IMR-90 (cell line): ENCODE data around the gene MPG. TPM values are rescaled to one million over a fixed set of nuclear protein-coding genes. Genes with fewer than 3 reads are reported as not detected.

Source experiments
- ATAC-seq: fragments of 200-7000 bp; cut with Tn5 transposase; 2 replicates; pipeline ENCODE4 v1.9.1; 2020; ENCODE audit warnings: low read depth, mild to moderate bottlenecking, moderate library complexity
- BruUV-seq: library from RNA; stranded (reverse); fragments of 400-500 nt; replicated peaks from 2 replicates; lab custom pipeline; 2021; lab: Mats Ljungman, UMichigan
- CTCF ChIA-PET: fragments of 300-600 bp; formaldehyde crosslinking; extraction: SDS; loops from one replicate; lab custom pipeline; 2021; ENCODE audit warnings: antibody characterized with exemption; lab: Yijun Ruan, JAX
- POLR2A ChIA-PET: fragments of 300-600 bp; sonication (Branson Sonifier 250); formaldehyde crosslinking; loops from one replicate; lab custom pipeline; 2022; ENCODE audit warnings: antibody characterized with exemption; ENCODE audit not compliant: unreplicated experiment; lab: Charles Lee
- DNase-seq: peaks from one replicate; pipeline ENCODE4 v3.0.0; 2013
- H2AFZ ChIP-seq: replicated peaks from 2 replicates; pipeline ENCODE3; 2013; ENCODE audit warnings: low read length, mild to moderate bottlenecking; ENCODE audit not compliant: poor library complexity
- H2AK5ac ChIP-seq: 2 replicates; pipeline ENCODE4 v1.6.1; 2013; ENCODE audit warnings: low read depth, low read length, inconsistent platforms
- H2AK9ac ChIP-seq: replicated peaks from 2 replicates; pipeline ENCODE3; 2013; ENCODE audit warnings: mild to moderate bottlenecking, low read depth, low read length, moderate library complexity; ENCODE audit not compliant: poor library complexity
- H2BK120ac ChIP-seq: 2 replicates; pipeline ENCODE4 v1.6.1; 2013; ENCODE audit warnings: low read depth, low read length, inconsistent platforms
- H2BK15ac ChIP-seq: 3 replicates; pipeline ENCODE4 v1.6.1; 2013; ENCODE audit warnings: low read depth, low read length, inconsistent platforms
- H2BK20ac ChIP-seq: 2 replicates; pipeline ENCODE4 v1.6.1; 2013; ENCODE audit warnings: low read depth, mild to moderate bottlenecking, inconsistent platforms, low read length, moderate library complexity
- H2BK5ac ChIP-seq: 2 replicates; pipeline ENCODE4 v1.6.1; 2013; ENCODE audit warnings: mild to moderate bottlenecking, low read depth, low read length, inconsistent platforms; ENCODE audit not compliant: poor library complexity, severe bottlenecking
- H3K14ac ChIP-seq: replicated peaks from 2 replicates; pipeline ENCODE4 v1.6.1; 2013; ENCODE audit warnings: low read depth, low read length, inconsistent platforms
- H3K18ac ChIP-seq: 2 replicates; pipeline ENCODE4 v1.6.1; 2013; ENCODE audit warnings: low read depth, low read length, control low read depth
- H3K23ac ChIP-seq: 2 replicates; pipeline ENCODE4 v1.6.1; 2013; ENCODE audit warnings: low read depth, low read length, inconsistent platforms
- H3K27ac ChIP-seq: 2 replicates; pipeline ENCODE4 v1.5.1; 2013; ENCODE audit warnings: mild to moderate bottlenecking, control low read depth, low read length; ENCODE audit not compliant: insufficient read depth
- H3K27me3 ChIP-seq: 2 replicates; pipeline ENCODE4 v1.6.1; 2013; ENCODE audit warnings: low read length; ENCODE audit not compliant: control insufficient read depth, insufficient read depth
- H3K36me3 ChIP-seq: 2 replicates; pipeline ENCODE4 v1.6.1; 2013; ENCODE audit warnings: low read length, mixed read lengths; ENCODE audit not compliant: control insufficient read depth, insufficient read depth
- H3K4ac ChIP-seq: 2 replicates; pipeline ENCODE4 v1.6.1; 2013; ENCODE audit warnings: low read depth, low read length, inconsistent platforms
- H3K4me1 ChIP-seq: 2 replicates; pipeline ENCODE4 v1.6.1; 2013; ENCODE audit warnings: low read length, mixed read lengths; ENCODE audit not compliant: control insufficient read depth, insufficient read depth
- H3K4me2 ChIP-seq: 2 replicates; pipeline ENCODE4 v1.6.1; 2013; ENCODE audit warnings: low read depth, mild to moderate bottlenecking, control low read depth, low read length, moderate library complexity
- H3K4me3 ChIP-seq: 2 replicates; pipeline ENCODE4 v1.5.1; 2013; ENCODE audit warnings: low read depth, mild to moderate bottlenecking, control low read depth, low read length, moderate library complexity; ENCODE audit not compliant: insufficient read depth
- H3K56ac ChIP-seq: 2 replicates; pipeline ENCODE4 v1.6.1; 2013; ENCODE audit warnings: low read length, inconsistent platforms; ENCODE audit not compliant: insufficient read depth; ENCODE audit errors: extremely low read depth
- H3K79me1 ChIP-seq, 2 experiments: 2 replicates each; pipeline ENCODE4 v1.6.1; 2013; ENCODE audit warnings: low read length in 2 of 2, inconsistent platforms in 1 of 2, low read depth in 1 of 2
- H3K9ac ChIP-seq: 2 replicates; pipeline ENCODE4 v1.6.1; 2013; ENCODE audit warnings: low read depth, low read length, control low read depth
- H3K9me1 ChIP-seq: 2 replicates; pipeline ENCODE4 v1.6.1; 2013; ENCODE audit warnings: low read length, inconsistent platforms; ENCODE audit not compliant: insufficient read depth
- H3K9me3 ChIP-seq: 2 replicates; pipeline ENCODE4 v1.6.1; 2013; ENCODE audit warnings: low read length; ENCODE audit not compliant: control insufficient read depth, insufficient read depth
- H4K20me1 ChIP-seq: 2 replicates; pipeline ENCODE4 v1.6.1; 2013; ENCODE audit warnings: low read length, inconsistent platforms; ENCODE audit not compliant: insufficient read depth
- H4K5ac ChIP-seq: 2 replicates; pipeline ENCODE4 v1.6.1; 2013; ENCODE audit warnings: mild to moderate bottlenecking, low read depth, low read length, control low read depth
- H4K8ac ChIP-seq, 2 experiments: 2 replicates each; pipeline ENCODE4 v1.6.1; 2013; ENCODE audit warnings: low read depth in 2 of 2, low read length in 2 of 2, control low read depth in 1 of 2, inconsistent platforms in 1 of 2
- H4K91ac ChIP-seq: 2 replicates; pipeline ENCODE4 v1.6.1; 2013; ENCODE audit warnings: low read depth, low read length, inconsistent platforms; ENCODE audit not compliant: insufficient read depth
- BHLHE40 ChIP-seq: fragments of 150-350 bp; IDR thresholded peaks from 2 replicates; pipeline ENCODE4 v1.6.1; 2016; ENCODE audit warnings: mild to moderate bottlenecking, low read depth, low read length
- CEBPB ChIP-seq: IDR thresholded peaks from 2 replicates; pipeline ENCODE4 v1.6.1; 2012; ENCODE audit warnings: low read depth, low read length, improper control_type of control experiment
- CHD1 ChIP-seq: IDR thresholded peaks from 2 replicates; pipeline ENCODE4 v1.6.1; 2012; ENCODE audit warnings: low read depth, low read length, improper control_type of control experiment
- FOS ChIP-seq: fragments of 150-350 bp; IDR thresholded peaks from 2 replicates; pipeline ENCODE4 v1.6.1; 2016; ENCODE audit warnings: low read depth, low read length
- MAFK ChIP-seq: IDR thresholded peaks from 2 replicates; pipeline ENCODE4 v1.6.1; 2012; ENCODE audit warnings: low read depth, low read length, improper control_type of control experiment
- MAZ ChIP-seq: IDR thresholded peaks from 2 replicates; pipeline ENCODE4 v1.6.1; 2012; ENCODE audit warnings: low read depth, mild to moderate bottlenecking, low read length, improper control_type of control experiment, moderate library complexity, borderline replicate concordance
- MXI1 ChIP-seq: IDR thresholded peaks from 2 replicates; pipeline ENCODE4 v1.6.1; 2012; ENCODE audit warnings: low read depth, mild to moderate bottlenecking, low read length, moderate library complexity, borderline replicate concordance
- NFE2L2 ChIP-seq: fragments of 150-350 bp; IDR thresholded peaks from 2 replicates; pipeline ENCODE4 v1.6.1; 2016; ENCODE audit warnings: low read depth, mild to moderate bottlenecking, low read length
- POLR2A ChIP-seq: IDR thresholded peaks from 2 replicates; pipeline ENCODE4 v1.6.1; 2012; ENCODE audit warnings: mild to moderate bottlenecking, low read depth, low read length
- RAD21 ChIP-seq: IDR thresholded peaks from 2 replicates; pipeline ENCODE4 v1.6.1; 2012; ENCODE audit warnings: low read length, improper control_type of control experiment
- RCOR1 ChIP-seq: IDR thresholded peaks from 2 replicates; pipeline ENCODE4 v1.6.1; 2012; ENCODE audit warnings: mild to moderate bottlenecking, low read length, improper control_type of control experiment; ENCODE audit not compliant: insufficient replicate concordance
- RFX5 ChIP-seq: IDR thresholded peaks from 2 replicates; pipeline ENCODE4 v1.8.0; 2012; ENCODE audit warnings: low read depth, mild to moderate bottlenecking, low read length, moderate library complexity
- SMC3 ChIP-seq: fragments of 150-350 bp; IDR thresholded peaks from 2 replicates; pipeline ENCODE4 v1.6.1; 2016; ENCODE audit warnings: low read depth, mild to moderate bottlenecking, antibody characterized with exemption, low read length, moderate library complexity
- WGBS, 2 experiments: methylation state at CpG; one replicate each; pipeline versions ENCODE4 v1.1.5 to v1.1.7; 2013; ENCODE audit warnings: missing lambda C conversion rate in 2 of 2; ENCODE audit not compliant: insufficient read length in 1 of 2; ENCODE audit errors: extremely low coverage in 2 of 2; 5-methylcytosine and 5-hydroxymethylcytosine counted together
- dilution Hi-C: fragments of 300-500 bp; cut with HindIII; formaldehyde crosslinking; loops from one replicate; pipeline ENCODE4 v1.14.3; 2018; ENCODE audit warnings: low sequenced_read_pairs; ENCODE audit not compliant: unreplicated experiment
- in situ Hi-C: fragments of 300-500 bp; cut with MboI; formaldehyde crosslinking; loops from 3 replicates; pipeline ENCODE4 v1.14.3; 2019; ENCODE audit warnings: low sequenced_read_pairs, inconsistent platforms, mixed read lengths
- intact Hi-C: fragments of 100-400 bp; cut with micrococcal nuclease; formaldehyde crosslinking; loops from 2 replicates; pipeline ENCODE4 v1.10.0; 2022
- polyA plus RNA-seq, 3 experiments: library from polyadenylated mRNA; depleted of rRNA; stranded (reverse); fragments of >200 nt; gene quantifications; 2 replicates each; pipeline ENCODE4 v1.2.3, GENCODE V29; 2012; ENCODE audit warnings: low replicate concordance in 1 of 3
- total RNA-seq: library from RNA; depleted of rRNA; stranded (reverse); fragments of >200 nt; gene quantifications from 2 replicates; pipeline ENCODE4 v1.2.3, GENCODE V29; 2012
- TF ChIP-seq, protein P1 (sequence below): conservative IDR thresholded peaks from 2 replicates; pipeline ENCODE4 v1.5.1; 2012; ENCODE audit warnings: mild to moderate bottlenecking, low read depth, low read length, improper control_type of control experiment
- TF ChIP-seq, protein P2 (sequence below): fragments of 150-350 bp; IDR thresholded peaks from 2 replicates; pipeline ENCODE4 v1.6.1; 2017; ENCODE audit warnings: mild to moderate bottlenecking, antibody characterized with exemption, low read length, low read depth
- TF ChIP-seq, protein P3 (sequence below): fragments of 150-350 bp; IDR thresholded peaks from 2 replicates; pipeline ENCODE4 v1.6.1; 2016; ENCODE audit warnings: low read depth, mild to moderate bottlenecking, low read length, moderate library complexity, borderline replicate concordance

The MPG gene
- total and polyA plus RNA-seq, 2 of the 4 experiments (the other 2 are of a cell fraction) = 66.7 to 135 TPM

DNA sequence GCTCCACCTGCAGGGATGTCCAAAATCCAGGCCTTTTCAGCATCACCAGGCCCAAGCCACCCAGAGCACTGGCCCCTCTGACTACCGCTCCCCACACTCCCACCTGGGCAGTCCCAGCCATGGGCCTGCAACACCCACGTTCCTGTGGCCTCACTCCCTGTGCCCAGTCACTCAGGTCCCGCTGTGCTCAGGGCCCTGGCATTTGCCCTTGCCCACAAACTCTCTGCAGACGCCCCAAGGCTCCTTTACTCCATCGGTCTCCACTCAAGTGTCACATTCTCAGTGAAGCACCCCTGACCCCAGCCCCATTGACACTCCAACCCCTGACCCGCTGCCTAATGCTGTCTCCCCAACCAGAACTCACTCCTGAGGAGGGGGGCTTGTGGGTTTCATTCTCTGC, 23.6 kb downstream of the MPG start:
- Histone ChIP-seq H4K20me1 (peaks cover 23% of the 10 kb centered on the region), H2AK9ac (no peak overlapping the region), H2BK20ac (no peak overlapping the region), H3K27me3 (no peaks in the 10 kb centered on the region), H3K18ac (no peak overlapping the region), H3K27ac (no peak overlapping the region), H2BK15ac (no peak overlapping the region), H3K9ac (no peak overlapping the region), H3K56ac (no peak overlapping the region), H3K4me1 (peaks cover 3% of the 10 kb centered on the region; the same call in 1 of the 2 replicates), H3K4me2 (no peak overlapping the region), H3K79me1 (peaks cover 3 to 27% of the 10 kb centered on the region in 2 experiments; a peak in 2 of 4 replicates), H4K8ac (no peak overlapping the region), H3K23ac (no peak overlapping the region), H2AK5ac (no peak overlapping the region), H3K14ac (no peak overlapping the region), H2BK120ac (no peak overlapping the region), H3K9me3 (no peaks in the 10 kb centered on the region), H3K9me1 (no peaks in the 10 kb centered on the region), H2BK5ac (no peak overlapping the region), H4K91ac (no peak overlapping the region), H2AFZ (no peak overlapping the region), H3K4ac (no peak overlapping the region), H3K4me3 (no peak overlapping the region), H4K5ac (no peak overlapping the region), H3K36me3 (peaks cover 37% of the 10 kb centered on the region)
- intact Hi-C loops = no loop called here
- POLR2A ChIA-PET = no interaction called here
- in situ Hi-C loops = no loop called here
- CTCF ChIA-PET = no interaction called here
- TF ChIP-seq MAFK (no peak), CHD1 (no peak), BHLHE40 (no peak), NFE2L2 (no peak), RCOR1 (no peak), RAD21 (no peak), CEBPB (no peak), POLR2A (no peak), SMC3 (no peak), FOS (no peak), MAZ (no peak), RFX5 (no peak), MXI1 (no peak)
- TF ChIP-seq, protein P1, sequence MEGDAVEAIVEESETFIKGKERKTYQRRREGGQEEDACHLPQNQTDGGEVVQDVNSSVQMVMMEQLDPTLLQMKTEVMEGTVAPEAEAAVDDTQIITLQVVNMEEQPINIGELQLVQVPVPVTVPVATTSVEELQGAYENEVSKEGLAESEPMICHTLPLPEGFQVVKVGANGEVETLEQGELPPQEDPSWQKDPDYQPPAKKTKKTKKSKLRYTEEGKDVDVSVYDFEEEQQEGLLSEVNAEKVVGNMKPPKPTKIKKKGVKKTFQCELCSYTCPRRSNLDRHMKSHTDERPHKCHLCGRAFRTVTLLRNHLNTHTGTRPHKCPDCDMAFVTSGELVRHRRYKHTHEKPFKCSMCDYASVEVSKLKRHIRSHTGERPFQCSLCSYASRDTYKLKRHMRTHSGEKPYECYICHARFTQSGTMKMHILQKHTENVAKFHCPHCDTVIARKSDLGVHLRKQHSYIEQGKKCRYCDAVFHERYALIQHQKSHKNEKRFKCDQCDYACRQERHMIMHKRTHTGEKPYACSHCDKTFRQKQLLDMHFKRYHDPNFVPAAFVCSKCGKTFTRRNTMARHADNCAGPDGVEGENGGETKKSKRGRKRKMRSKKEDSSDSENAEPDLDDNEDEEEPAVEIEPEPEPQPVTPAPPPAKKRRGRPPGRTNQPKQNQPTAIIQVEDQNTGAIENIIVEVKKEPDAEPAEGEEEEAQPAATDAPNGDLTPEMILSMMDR = no peak
- TF ChIP-seq, protein P2, sequence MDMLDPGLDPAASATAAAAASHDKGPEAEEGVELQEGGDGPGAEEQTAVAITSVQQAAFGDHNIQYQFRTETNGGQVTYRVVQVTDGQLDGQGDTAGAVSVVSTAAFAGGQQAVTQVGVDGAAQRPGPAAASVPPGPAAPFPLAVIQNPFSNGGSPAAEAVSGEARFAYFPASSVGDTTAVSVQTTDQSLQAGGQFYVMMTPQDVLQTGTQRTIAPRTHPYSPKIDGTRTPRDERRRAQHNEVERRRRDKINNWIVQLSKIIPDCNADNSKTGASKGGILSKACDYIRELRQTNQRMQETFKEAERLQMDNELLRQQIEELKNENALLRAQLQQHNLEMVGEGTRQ = no peak
- TF ChIP-seq, protein P3, sequence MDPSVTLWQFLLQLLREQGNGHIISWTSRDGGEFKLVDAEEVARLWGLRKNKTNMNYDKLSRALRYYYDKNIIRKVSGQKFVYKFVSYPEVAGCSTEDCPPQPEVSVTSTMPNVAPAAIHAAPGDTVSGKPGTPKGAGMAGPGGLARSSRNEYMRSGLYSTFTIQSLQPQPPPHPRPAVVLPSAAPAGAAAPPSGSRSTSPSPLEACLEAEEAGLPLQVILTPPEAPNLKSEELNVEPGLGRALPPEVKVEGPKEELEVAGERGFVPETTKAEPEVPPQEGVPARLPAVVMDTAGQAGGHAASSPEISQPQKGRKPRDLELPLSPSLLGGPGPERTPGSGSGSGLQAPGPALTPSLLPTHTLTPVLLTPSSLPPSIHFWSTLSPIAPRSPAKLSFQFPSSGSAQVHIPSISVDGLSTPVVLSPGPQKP = no peak
- BruUV-seq = no TSS peak
- 79% methylated on average over 2 of the region's 6 CpGs; no CpG with 5 or more reads in 1 of the 2 experiments for WGBS, 2 experiments
- no peak for DNase-seq
- no peak for ATAC-seq
- dilution Hi-C loops = no loop called here
